Activated naive CD4-positive, alpha-beta T cell treated with anti-CD3 and anti-CD28 coated beads, Interleukin-2, amount 10 ng/mL, durations not matched to agents 7 days and 5 days (primary cell): Measurements from ENCODE around the gene TP53BP2.
"Not testable (repeated sequence)": the region's sequence is repeated elsewhere in the genome, so short reads cannot be mapped to it uniquely, and the experiment has no call there.

ENCODE experiments used
- CTCF ChIA-PET: fragments of 350-600 bp; sonication (Branson Sonifier 250); formaldehyde crosslinking; loops from one replicate; lab custom pipeline; 2021; ENCODE audit warnings: antibody characterized with exemption; lab: Charles Lee
- DNase-seq: peaks from one replicate; pipeline ENCODE4 v3.0.0-alpha.2; 2020
- H3K27ac Mint-ChIP-seq: one replicate; pipeline ENCODE4 v1.8.0; 2021; ENCODE audit warnings: mild to moderate bottlenecking, moderate library complexity, mixed read lengths
- H3K27me3 Mint-ChIP-seq: one replicate; pipeline ENCODE4 v1.8.0; 2021; ENCODE audit warnings: mild to moderate bottlenecking, mixed read lengths
- H3K36me3 Mint-ChIP-seq: one replicate; pipeline ENCODE4 v1.8.0; 2021; ENCODE audit warnings: mixed read lengths
- H3K4me1 Mint-ChIP-seq: one replicate; pipeline ENCODE4 v1.8.0; 2021; ENCODE audit warnings: mixed read lengths
- H3K4me3 Mint-ChIP-seq: one replicate; pipeline ENCODE4 v1.8.0; 2021; ENCODE audit warnings: mild to moderate bottlenecking, moderate library complexity, mixed read lengths
- H3K9me3 Mint-ChIP-seq: one replicate; pipeline ENCODE4 v1.8.0; 2021; ENCODE audit warnings: mixed read lengths

The TP53BP2 gene

DNA sequence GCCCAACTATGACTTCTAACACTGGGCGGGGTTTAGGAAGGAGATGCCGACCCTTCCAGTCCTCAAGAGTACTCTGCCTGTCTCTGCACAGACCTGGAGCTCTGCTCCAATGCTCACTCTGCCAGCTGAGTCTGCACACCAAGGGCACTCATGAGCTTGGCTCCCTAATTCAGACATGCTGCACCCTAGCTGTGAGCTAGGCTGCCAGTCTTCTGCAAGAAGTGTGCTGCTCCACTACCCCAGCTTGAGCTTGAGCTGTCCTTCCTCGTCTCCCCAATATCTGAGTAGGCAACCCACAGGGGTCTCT lies 13.2 kb downstream of the TP53BP2 start:
- Mint-ChIP-seq H3K4me3 (no peak overlapping the region), H3K27me3 (no peaks in the 10 kb centered on the region), H3K4me1 (peaks cover 9% of the 10 kb centered on the region), H3K36me3 (peaks cover 6% of the 10 kb centered on the region), H3K27ac (peak overlapping the region; percentile 83), H3K9me3 (no peaks in the 10 kb centered on the region)
- CTCF ChIA-PET, result interaction anchor here (1.1 to 1.3 kb wide), 2 partner anchors 9 to 12 kb away, joined by 5 read pairs; no protein-coding TSS in a partner anchor
- no peak for DNase-seq

DNA sequence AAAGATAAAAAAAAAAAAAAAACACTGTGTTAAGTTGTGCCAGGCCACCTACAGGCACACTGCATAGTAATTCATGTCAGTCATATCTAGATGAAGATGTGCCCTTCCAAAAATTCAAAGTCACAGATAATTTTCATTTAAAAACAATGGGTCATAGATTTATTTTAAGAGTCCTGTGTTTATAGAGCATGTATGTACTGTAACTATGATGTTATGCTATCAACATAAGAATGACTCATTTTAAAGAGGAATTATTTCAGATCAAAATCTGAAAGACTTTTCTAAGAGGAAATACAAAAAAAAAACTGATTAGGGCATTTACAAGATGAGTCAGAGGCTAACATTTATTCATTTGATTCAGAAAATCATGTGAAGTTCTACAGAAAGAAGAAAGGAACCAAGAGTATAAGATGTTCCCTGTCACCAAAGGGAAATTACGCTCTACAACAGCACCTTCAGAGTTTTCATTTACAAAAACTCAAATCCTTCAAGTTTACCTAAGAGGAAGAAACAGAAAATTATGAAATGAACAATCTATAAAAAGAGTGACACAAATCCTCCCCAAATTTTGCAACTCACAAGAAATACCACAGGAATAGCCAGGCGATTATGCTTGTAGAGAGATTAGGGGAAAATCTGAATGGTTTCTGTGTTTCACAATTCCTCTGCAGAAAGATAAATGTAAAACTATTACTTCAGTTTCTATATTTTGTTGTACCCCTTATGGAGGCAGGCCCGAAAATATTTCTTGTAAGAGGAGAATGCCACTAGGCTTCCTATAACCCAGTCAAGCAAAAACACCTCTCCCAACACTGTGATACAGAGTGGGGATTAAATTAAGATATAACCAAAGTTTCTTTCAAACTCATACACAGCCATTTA lies 13.8 kb downstream of the TP53BP2 start:
- Mint-ChIP-seq H3K4me1 (peaks cover 10% of the 10 kb centered on the region), H3K27ac (peak overlapping the region; percentile 83), H3K27me3 (no peaks in the 10 kb centered on the region), H3K36me3 (peaks cover 9% of the 10 kb centered on the region), H3K9me3 (no peaks in the 10 kb centered on the region), H3K4me3 (no peak overlapping the region)
- CTCF ChIA-PET, result interaction anchor here (0.7 to 1.3 kb wide), 3 partner anchors 8 to 145 kb away, joined by 5 read pairs; no protein-coding TSS in a partner anchor
- DNase-seq, result no peak

DNA sequence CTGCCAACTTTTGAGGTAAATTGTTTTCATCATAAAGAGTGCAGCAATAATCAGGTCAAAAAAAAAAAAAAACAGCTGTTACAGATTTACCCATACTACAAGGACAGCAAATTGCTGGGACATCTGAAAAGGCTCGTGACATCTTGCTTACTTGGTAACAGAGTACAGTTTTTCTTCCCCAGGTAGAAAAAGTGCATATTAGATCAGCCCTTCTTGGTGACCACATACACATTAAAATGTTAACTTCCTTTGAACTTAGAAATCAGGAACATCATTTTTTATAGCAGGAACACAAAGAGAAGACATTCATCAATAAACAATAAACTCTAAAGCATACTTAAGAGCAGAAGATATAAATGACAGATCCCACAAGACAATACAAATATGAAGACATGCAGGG lies 16.1 kb downstream of the TP53BP2 start:
- H3K27ac Mint-ChIP-seq, result no peak overlapping the region
- H3K27me3 Mint-ChIP-seq, result no peaks in the 10 kb centered on the region
- H3K9me3 Mint-ChIP-seq, result no peaks in the 10 kb centered on the region
- H3K4me3 Mint-ChIP-seq, result no peak overlapping the region
- peaks cover 13% of the 10 kb centered on the region for H3K36me3 Mint-ChIP-seq
- H3K4me1 Mint-ChIP-seq, result peaks cover 34% of the 10 kb centered on the region
- CTCF ChIA-PET, result no interaction called here
- no peak for DNase-seq

- peaks cover 13% of the 10 kb centered on the region for H3K36me3 Mint-ChIP-seq
- no peak overlapping the region for H3K27ac Mint-ChIP-seq
- H3K27me3 Mint-ChIP-seq, result no peaks in the 10 kb centered on the region
- peaks cover 42% of the 10 kb centered on the region for H3K4me1 Mint-ChIP-seq
- no peak for DNase-seq
- no peaks in the 10 kb centered on the region for H3K9me3 Mint-ChIP-seq
- H3K4me3 Mint-ChIP-seq, result no peak overlapping the region
- CTCF ChIA-PET, result no interaction called here
Observed at GRCh38 chr1:223828162-223828848, 17.4 kb downstream of the TP53BP2 start.

GRCh38 chr1:223827193-223827663 lies 18.5 kb downstream of the TP53BP2 start:
- DNase-seq, result no peak
- CTCF ChIA-PET, result no interaction called here
- Mint-ChIP-seq H3K36me3 (peaks cover 13% of the 10 kb centered on the region), H3K27me3 (no peaks in the 10 kb centered on the region), H3K4me3 (no peak overlapping the region), H3K27ac (no peak overlapping the region), H3K4me1 (peaks cover 42% of the 10 kb centered on the region), H3K9me3 (no peaks in the 10 kb centered on the region)

DNA sequence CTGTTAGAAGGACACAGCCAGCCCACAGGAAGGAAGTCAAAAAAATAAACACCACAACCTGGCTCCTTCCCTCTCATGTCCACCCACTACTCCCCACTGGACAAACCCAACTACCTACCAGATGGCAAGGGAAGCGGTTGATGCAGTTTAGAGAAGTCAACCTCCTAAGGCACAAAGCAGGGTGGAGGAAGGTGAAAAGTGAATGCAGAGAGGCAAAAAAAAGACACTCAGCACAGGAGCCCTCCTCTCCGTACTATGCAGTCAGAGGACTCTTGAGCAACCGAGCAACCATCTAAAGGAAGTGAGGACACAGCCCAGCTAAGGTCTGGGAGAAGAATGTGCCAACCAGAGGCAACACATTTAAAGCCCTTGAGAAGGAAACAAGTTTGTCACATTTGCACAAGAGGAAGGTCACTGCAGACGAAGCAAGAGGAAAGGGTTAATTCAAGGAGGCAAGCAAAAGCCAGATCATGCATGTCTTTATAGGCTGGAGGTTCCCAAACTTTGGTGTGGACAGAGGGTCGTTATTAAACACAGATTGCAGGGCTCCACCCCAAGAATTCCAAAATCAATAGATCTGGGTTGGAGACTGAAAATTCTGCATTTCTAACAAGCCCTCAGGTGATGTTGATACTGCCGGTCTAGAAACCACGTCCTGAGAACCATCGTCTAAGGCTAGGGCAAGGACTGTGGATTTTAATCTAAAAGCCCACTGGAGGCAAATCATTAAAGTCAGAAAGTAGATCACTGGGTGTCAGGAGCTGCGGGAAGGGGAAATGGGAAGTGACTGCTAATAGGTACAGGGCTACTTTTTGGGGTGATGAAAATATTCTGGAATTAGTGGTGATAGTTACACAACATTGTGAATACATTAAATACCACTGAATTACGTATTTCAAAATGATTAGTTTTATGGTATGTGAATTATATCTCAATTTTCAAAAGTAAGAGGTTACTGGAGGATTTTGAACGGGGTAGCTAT lies 19.7 kb downstream of the TP53BP2 start:
- H3K27me3 Mint-ChIP-seq, result no peaks in the 10 kb centered on the region
- no peak overlapping the region for H3K27ac Mint-ChIP-seq
- H3K4me1 Mint-ChIP-seq, result peaks cover 42% of the 10 kb centered on the region
- no peak overlapping the region for H3K4me3 Mint-ChIP-seq
- no peaks in the 10 kb centered on the region for H3K9me3 Mint-ChIP-seq
- no peak for DNase-seq
- peaks cover 13% of the 10 kb centered on the region for H3K36me3 Mint-ChIP-seq
- CTCF ChIA-PET, result interaction anchor here (0.7 to 1.4 kb wide), 2 partner anchors 10 to 19 kb away, joined by 3 read pairs; no protein-coding TSS in a partner anchor

DNA sequence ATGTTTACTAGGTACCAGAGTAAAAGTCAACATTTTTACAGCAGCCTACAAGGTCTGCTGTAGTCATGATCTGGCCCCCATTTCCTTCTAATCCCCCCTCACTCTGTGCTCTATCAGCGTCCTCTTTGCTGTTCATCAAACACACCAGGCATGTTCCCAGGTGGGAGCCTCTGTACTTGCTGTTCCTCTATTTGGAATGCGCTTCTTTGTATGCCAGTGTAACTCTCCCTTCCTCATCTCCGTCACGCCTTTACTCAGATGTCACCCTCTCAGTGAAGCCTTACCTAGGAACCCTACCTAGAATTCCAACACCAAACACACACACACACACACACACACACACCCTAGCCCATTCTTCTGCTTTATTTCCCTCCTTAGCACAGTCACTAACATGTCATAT lies 21.0 kb downstream of the TP53BP2 start:
- H3K9me3 Mint-ChIP-seq, result no peaks in the 10 kb centered on the region
- H3K27me3 Mint-ChIP-seq, result no peaks in the 10 kb centered on the region
- DNase-seq, result no peak
- peaks cover 39% of the 10 kb centered on the region for H3K4me1 Mint-ChIP-seq
- no peak overlapping the region for H3K27ac Mint-ChIP-seq
- H3K36me3 Mint-ChIP-seq, result peaks cover 20% of the 10 kb centered on the region
- H3K4me3 Mint-ChIP-seq, result no peak overlapping the region
- CTCF ChIA-PET, result interaction anchor here (0.7 to 2.2 kb wide), 3 partner anchors 11 to 20 kb away, joined by 3 to 6 read pairs (median 3); no protein-coding TSS in a partner anchor

GRCh38 chr1:223824287-223824686 lies 21.5 kb downstream of the TP53BP2 start:
- Mint-ChIP-seq H3K27me3 (no peaks in the 10 kb centered on the region), H3K4me3 (no peak overlapping the region), H3K9me3 (no peaks in the 10 kb centered on the region), H3K36me3 (peaks cover 20% of the 10 kb centered on the region), H3K4me1 (peaks cover 37% of the 10 kb centered on the region), H3K27ac (no peak overlapping the region)
- no peak for DNase-seq
- CTCF ChIA-PET, result interaction anchor here (1.3 to 2.2 kb wide), 2 partner anchors 8 to 11 kb away, joined by 5 to 6 read pairs; no protein-coding TSS in a partner anchor

DNA sequence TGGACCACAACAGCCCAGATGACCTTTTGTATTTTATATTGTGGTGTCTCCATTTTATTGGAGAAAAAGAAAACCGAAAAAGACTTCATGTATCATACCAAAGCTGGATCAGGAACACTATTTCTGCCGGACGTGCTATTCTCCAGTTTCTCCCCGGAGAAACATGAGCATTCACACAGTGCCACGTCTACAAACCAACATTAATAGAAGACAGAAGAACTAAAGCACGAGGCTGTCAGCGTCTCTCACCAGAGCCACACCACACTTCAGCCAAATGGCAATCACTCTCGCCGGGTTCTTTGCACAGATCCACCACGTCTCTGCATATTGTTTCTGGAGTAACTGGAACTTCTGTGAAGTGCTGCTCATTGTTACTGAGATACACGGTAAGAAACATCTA lies 24.8 kb downstream of the TP53BP2 start:
- Mint-ChIP-seq H3K4me1 (peaks cover 22% of the 10 kb centered on the region), H3K27ac (no peak overlapping the region), H3K4me3 (no peak overlapping the region), H3K9me3 (no peaks in the 10 kb centered on the region), H3K27me3 (no peaks in the 10 kb centered on the region), H3K36me3 (peaks cover 12% of the 10 kb centered on the region)
- CTCF ChIA-PET, result interaction anchor here (0.6 to 1.7 kb wide), 3 partner anchors 9 to 636 kb away, joined by 3 to 8 read pairs (median 5); no protein-coding TSS in a partner anchor
- no peak for DNase-seq

GRCh38 chr1:223820515-223820858 lies 25.3 kb downstream of the TP53BP2 start:
- CTCF ChIA-PET, result interaction anchor here (0.6 to 1.7 kb wide), 3 partner anchors 9 to 637 kb away, joined by 3 to 8 read pairs (median 5); no protein-coding TSS in a partner anchor
- Mint-ChIP-seq H3K27me3 (no peaks in the 10 kb centered on the region), H3K9me3 (no peaks in the 10 kb centered on the region), H3K4me1 (peaks cover 17% of the 10 kb centered on the region), H3K36me3 (peaks cover 12% of the 10 kb centered on the region), H3K4me3 (no peak overlapping the region), H3K27ac (no peak overlapping the region)
- DNase-seq, result no peak

DNA sequence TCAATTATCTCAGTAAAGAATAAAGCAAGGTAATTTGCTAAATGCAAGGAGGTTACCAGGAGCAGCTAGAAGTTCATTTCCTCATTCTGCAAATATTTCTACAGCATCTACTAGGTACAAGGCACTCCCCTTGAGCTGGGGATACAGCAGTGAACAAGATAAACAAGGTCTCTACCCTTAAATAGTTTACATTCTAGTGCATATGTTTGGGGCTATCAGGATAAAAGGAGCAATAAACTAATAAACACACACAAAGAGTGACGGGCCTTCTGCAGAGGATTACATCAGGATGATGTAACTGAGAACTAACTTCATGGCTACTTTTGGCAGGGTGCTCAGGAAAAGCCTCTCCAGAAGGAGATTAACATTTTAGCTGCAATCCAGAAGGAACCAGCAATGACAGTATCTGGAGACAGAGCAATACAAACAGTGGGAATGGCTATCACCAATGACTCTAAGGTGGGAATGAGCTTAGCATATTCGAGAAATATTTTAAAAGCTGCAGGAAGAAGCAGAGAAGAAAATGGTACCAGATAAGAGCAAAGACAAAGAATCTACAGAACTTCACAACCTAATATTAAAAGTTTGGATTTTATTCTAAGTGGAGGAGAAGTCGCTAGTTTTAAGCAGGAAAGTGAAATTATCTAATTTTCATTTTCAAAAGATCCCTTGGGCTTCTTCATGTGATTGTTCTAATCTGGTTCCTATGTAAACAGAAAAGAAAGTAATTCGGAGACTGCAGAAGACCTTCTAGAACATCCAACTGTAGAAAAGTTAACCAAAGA lies 25.8 kb downstream of the TP53BP2 start:
- no peak overlapping the region for H3K27ac Mint-ChIP-seq
- H3K4me1 Mint-ChIP-seq, result peaks cover 14% of the 10 kb centered on the region
- CTCF ChIA-PET, result interaction anchor here (0.6 to 1.7 kb wide), 3 partner anchors 8 to 610 kb away, joined by 5 to 8 read pairs (median 5); no protein-coding TSS in a partner anchor
- no peak overlapping the region for H3K4me3 Mint-ChIP-seq
- H3K36me3 Mint-ChIP-seq, result peaks cover 12% of the 10 kb centered on the region
- no peaks in the 10 kb centered on the region for H3K9me3 Mint-ChIP-seq
- H3K27me3 Mint-ChIP-seq, result no peaks in the 10 kb centered on the region
- DNase-seq, result no peak

- H3K27ac Mint-ChIP-seq, DNase-seq, H3K4me3 Mint-ChIP-seq, H3K9me3 Mint-ChIP-seq, H3K27me3 Mint-ChIP-seq: not testable (repeated sequence)
- H3K4me1 Mint-ChIP-seq, result peaks cover 19% of the 10 kb centered on the region
- H3K36me3 Mint-ChIP-seq, result peaks cover 29% of the 10 kb centered on the region
- CTCF ChIA-PET, result interaction anchor here (0.7 kb wide), 1 partner anchor 19 kb away, joined by 3 read pairs; no protein-coding TSS in a partner anchor
Observed at GRCh38 chr1:223817265-223817664, 28.5 kb downstream of the TP53BP2 start.

GRCh38 chr1:223815865-223816264 lies 29.9 kb downstream of the TP53BP2 start:
- CTCF ChIA-PET, result no interaction called here
- peaks cover 32% of the 10 kb centered on the region for H3K36me3 Mint-ChIP-seq
- H3K4me3 Mint-ChIP-seq, result no peak overlapping the region
- H3K27ac Mint-ChIP-seq, result no peak overlapping the region
- no peaks in the 10 kb centered on the region for H3K9me3 Mint-ChIP-seq
- H3K27me3 Mint-ChIP-seq, result no peaks in the 10 kb centered on the region
- DNase-seq, result no peak
- peaks cover 22% of the 10 kb centered on the region for H3K4me1 Mint-ChIP-seq
